ENCODE measurements around the gene CTDNEP1. TPM values are rescaled to one million over a fixed set of nuclear protein-coding genes. Genes with fewer than 3 reads are reported as not detected.

CTDNEP1 gene
- total and polyA plus RNA-seq, 2 of the 4 experiments (the other 2 are of a cell fraction), result 23.8 to 132 TPM

DNA sequence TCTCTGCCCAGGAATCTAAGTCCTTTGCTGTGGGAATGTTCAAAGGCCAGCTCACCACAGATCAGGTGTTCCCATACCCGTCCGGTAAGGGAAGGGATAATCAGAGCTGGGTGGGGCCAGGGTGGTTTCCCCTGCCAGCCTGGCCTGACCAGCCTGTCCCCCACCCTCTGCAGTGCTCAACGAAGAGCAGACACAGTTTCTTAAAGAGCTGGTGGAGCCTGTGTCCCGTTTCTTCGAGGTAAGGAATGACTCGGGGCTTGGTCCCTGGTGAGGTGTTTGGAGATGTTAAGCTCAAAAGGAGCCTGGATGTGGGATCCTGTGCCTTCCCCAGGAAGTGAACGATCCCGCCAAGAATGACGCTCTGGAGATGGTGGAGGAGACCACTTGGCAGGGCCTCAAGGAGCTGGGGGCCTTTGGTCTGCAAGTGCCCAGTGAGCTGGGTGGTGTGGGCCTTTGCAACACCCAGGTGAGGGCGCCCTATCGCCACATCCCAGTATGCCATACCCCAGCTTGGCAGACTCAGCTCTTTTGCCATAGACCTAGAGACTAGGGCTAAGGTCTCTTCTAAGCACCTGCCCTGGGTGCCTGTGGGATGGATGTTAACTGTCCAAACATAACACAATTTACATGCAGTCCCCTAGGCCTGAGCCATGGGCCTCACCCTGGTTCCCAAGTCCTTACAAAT lies 30.8 kb downstream of the CTDNEP1 start:
- H4K20me1 ChIP-seq (ENCODE audit: insufficient read depth, low read length), result peaks cover 42% of the 10 kb centered on the region
- peak overlapping the region; percentile 83 for H2BK5ac ChIP-seq (ENCODE audit: low read depth, low read length, poor library complexity, severe bottlenecking)
- dilution Hi-C loops (cut with HindIII; ENCODE audit: low sequenced_read_pairs, unreplicated experiment), result no loop called here
- H3K4me2 ChIP-seq (ENCODE audit: low read depth, low read length), result peak overlapping the region; percentile 81
- H4K8ac ChIP-seq (ENCODE audit: low read depth in 2 of 2, low read length in 2 of 2), result peak overlapping the region in 1 of 2 experiments; percentile 53; a peak in 3 of 4 replicates
- 47% methylated on average over 4 of the region's 11 CpGs; no CpG with 5 or more reads in 1 of the 2 experiments for WGBS, 2 experiments (ENCODE audit: extremely low coverage in 2 of 2, insufficient read length in 1 of 2)
- peak overlapping the region; percentile 86 for H3K23ac ChIP-seq (ENCODE audit: low read depth, low read length)
- peak overlapping the region; percentile 83 for H3K56ac ChIP-seq (ENCODE audit: extremely low read depth, insufficient read depth, low read length)
- peak overlapping the region; percentile 74 for H3K14ac ChIP-seq (replicated peaks; ENCODE audit: low read depth, low read length)
- in situ Hi-C loops (cut with MboI; ENCODE audit: low sequenced_read_pairs), result no loop called here
- ATAC-seq (ENCODE audit: low read depth), result peak; percentile 6
- peak overlapping the region; percentile 22; the same call in 1 of the 2 replicates for H2BK120ac ChIP-seq (ENCODE audit: low read depth, low read length)
- H2BK20ac ChIP-seq (ENCODE audit: low read depth, low read length), result no peak overlapping the region
- H3K27ac ChIP-seq (ENCODE audit: insufficient read depth, low read length), result peak overlapping the region; percentile 73
- H3K9ac ChIP-seq (ENCODE audit: low read depth, low read length), result peak overlapping the region; percentile 72
- intact Hi-C loops (cut with micrococcal nuclease), result loop anchor here (2.0 kb wide), 1 partner anchor 14 kb away; the partner anchor contains the start of gene DVL2
- peaks cover 17% of the 10 kb centered on the region; the same call in 1 of the 2 replicates for H3K9me1 ChIP-seq (ENCODE audit: insufficient read depth, low read length)
- peak overlapping the region; percentile 88 for H3K4ac ChIP-seq (ENCODE audit: low read depth, low read length)
- peak; percentile 63 for DNase-seq
- H2AK9ac ChIP-seq (replicated peaks; ENCODE audit: low read depth, low read length, poor library complexity), result peak overlapping the region; percentile 93
- CTCF ChIA-PET, result interaction anchor here (0.6 to 1.0 kb wide), 4 partner anchors 11 to 130 kb away, joined by 3 to 5 read pairs (median 4); partner anchors contain the start of gene PHF23
- no peak overlapping the region for H2BK15ac ChIP-seq (ENCODE audit: low read depth, low read length)
- peaks cover 45% of the 10 kb centered on the region for H3K36me3 ChIP-seq (ENCODE audit: control insufficient read depth, insufficient read depth, low read length)
- no peaks in the 10 kb centered on the region for H3K27me3 ChIP-seq (ENCODE audit: control insufficient read depth, insufficient read depth, low read length)
- no peaks in the 10 kb centered on the region for H3K9me3 ChIP-seq (ENCODE audit: control insufficient read depth, insufficient read depth, low read length)
- peak overlapping the region; percentile 66 for H3K4me3 ChIP-seq (ENCODE audit: insufficient read depth, low read depth, low read length)
- peaks cover 19% of the 10 kb centered on the region for H3K4me1 ChIP-seq (ENCODE audit: control insufficient read depth, insufficient read depth, low read length)
- H3K18ac ChIP-seq (ENCODE audit: low read depth, low read length), result no peak overlapping the region
- POLR2A ChIA-PET (ENCODE audit: unreplicated experiment), result interaction anchor here (1.4 to 1.5 kb wide), 2 partner anchors 14 to 22 kb away, joined by 3 to 4 read pairs; partner anchors contain the start of genes DVL2 and GABARAP
- H2AK5ac ChIP-seq (ENCODE audit: low read depth, low read length), result peak overlapping the region; percentile 87
- no peak overlapping the region for H4K5ac ChIP-seq (ENCODE audit: low read depth, low read length)
- peaks cover 12 to 75% of the 10 kb centered on the region in 2 experiments for H3K79me1 ChIP-seq (ENCODE audit: low read depth in 1 of 2, low read length in 2 of 2)
- BruUV-seq (replicated peaks), result no TSS peak
- H4K91ac ChIP-seq (ENCODE audit: insufficient read depth, low read depth, low read length), result peak overlapping the region; percentile 43
- H2AFZ ChIP-seq (replicated peaks; ENCODE audit: low read length, poor library complexity), result peak overlapping the region; percentile 95
- peak; percentile 58 for TF ChIP-seq MAFK (IDR thresholded peaks at IDR 0.05; ENCODE audit: low read depth, low read length)
- peak; percentile 55 for TF ChIP-seq CTCF (conservative IDR thresholded peaks at IDR 0.05; ENCODE audit: low read depth, low read length)
- peak; percentile 61 for TF ChIP-seq RAD21 (IDR thresholded peaks at IDR 0.05; ENCODE audit: low read length)
- no peak for TF ChIP-seq RCOR1 (IDR thresholded peaks at IDR 0.05; ENCODE audit: insufficient replicate concordance, low read length)
- no peak for TF ChIP-seq RFX5 (IDR thresholded peaks at IDR 0.05; ENCODE audit: low read depth, low read length)
- TF ChIP-seq POLR2A (IDR thresholded peaks at IDR 0.05; ENCODE audit: low read depth, low read length), result peak; percentile 15
- TF ChIP-seq, protein P1, sequence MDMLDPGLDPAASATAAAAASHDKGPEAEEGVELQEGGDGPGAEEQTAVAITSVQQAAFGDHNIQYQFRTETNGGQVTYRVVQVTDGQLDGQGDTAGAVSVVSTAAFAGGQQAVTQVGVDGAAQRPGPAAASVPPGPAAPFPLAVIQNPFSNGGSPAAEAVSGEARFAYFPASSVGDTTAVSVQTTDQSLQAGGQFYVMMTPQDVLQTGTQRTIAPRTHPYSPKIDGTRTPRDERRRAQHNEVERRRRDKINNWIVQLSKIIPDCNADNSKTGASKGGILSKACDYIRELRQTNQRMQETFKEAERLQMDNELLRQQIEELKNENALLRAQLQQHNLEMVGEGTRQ (IDR thresholded peaks at IDR 0.05; ENCODE audit: low read depth, low read length), result no peak
- no peak for TF ChIP-seq MXI1 (IDR thresholded peaks at IDR 0.05; ENCODE audit: borderline replicate concordance, low read depth, low read length)
- peak; percentile 50; the same call in 1 of the 2 replicates for TF ChIP-seq MAZ (IDR thresholded peaks at IDR 0.05; ENCODE audit: borderline replicate concordance, low read depth, low read length)
- no peak for TF ChIP-seq FOS (IDR thresholded peaks at IDR 0.05; ENCODE audit: low read depth, low read length)
- TF ChIP-seq SMC3 (IDR thresholded peaks at IDR 0.05; ENCODE audit: low read depth, low read length), result peak; percentile 42
- no peak for TF ChIP-seq CHD1 (IDR thresholded peaks at IDR 0.05; ENCODE audit: low read depth, low read length)
- TF ChIP-seq, protein P2, sequence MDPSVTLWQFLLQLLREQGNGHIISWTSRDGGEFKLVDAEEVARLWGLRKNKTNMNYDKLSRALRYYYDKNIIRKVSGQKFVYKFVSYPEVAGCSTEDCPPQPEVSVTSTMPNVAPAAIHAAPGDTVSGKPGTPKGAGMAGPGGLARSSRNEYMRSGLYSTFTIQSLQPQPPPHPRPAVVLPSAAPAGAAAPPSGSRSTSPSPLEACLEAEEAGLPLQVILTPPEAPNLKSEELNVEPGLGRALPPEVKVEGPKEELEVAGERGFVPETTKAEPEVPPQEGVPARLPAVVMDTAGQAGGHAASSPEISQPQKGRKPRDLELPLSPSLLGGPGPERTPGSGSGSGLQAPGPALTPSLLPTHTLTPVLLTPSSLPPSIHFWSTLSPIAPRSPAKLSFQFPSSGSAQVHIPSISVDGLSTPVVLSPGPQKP (IDR thresholded peaks at IDR 0.05; ENCODE audit: borderline replicate concordance, low read depth, low read length), result no peak
- TF ChIP-seq NFE2L2 (IDR thresholded peaks at IDR 0.05; ENCODE audit: low read depth, low read length), result no peak
